Measurements from ENCODE around the gene CHST8.
"Not testable (repeated sequence)": the region's sequence is repeated elsewhere in the genome, so short reads cannot be mapped to it uniquely, and the experiment has no call there.

The CHST8 gene

GRCh38 chr19:33693678-33694077 is 71.9 kb downstream of the CHST8 start:
- DNase-seq: no peak

GRCh38 chr19:33695547-33695946 is 73.8 kb downstream of the CHST8 start:
- DNase-seq: not testable (repeated sequence)

- no peak for DNase-seq
Observed at GRCh38 chr19:33697766-33698165, 76.0 kb downstream of the CHST8 start.

GRCh38 chr19:33698576-33699435 is 77.1 kb downstream of the CHST8 start:
- DNase-seq: no peak

GRCh38 chr19:33699754-33700407 is 78.1 kb downstream of the CHST8 start:
- no peak for DNase-seq

GRCh38 chr19:33700408-33701013 is 78.8 kb downstream of the CHST8 start:
- DNase-seq: no peak

DNA sequence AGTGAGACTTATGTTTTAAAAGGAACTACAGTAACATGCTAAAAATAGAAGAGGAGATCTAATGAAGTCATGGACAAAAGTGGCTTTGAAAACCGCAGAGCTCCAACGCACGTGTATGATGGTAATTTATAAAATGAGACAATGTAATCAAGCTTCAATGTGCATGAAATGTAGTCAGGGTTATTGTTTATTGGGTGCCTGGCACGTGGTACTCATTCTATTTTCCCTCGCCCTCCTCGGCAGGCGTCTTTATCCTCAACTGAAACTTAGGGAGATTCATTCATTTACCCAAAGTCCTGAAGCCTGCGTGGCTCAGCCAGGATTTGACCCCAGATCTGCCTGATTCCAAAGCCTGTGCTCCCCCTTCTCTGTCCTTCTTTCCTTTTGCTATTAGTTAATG is 79.8 kb downstream of the CHST8 start:
- no peak for DNase-seq

DNA sequence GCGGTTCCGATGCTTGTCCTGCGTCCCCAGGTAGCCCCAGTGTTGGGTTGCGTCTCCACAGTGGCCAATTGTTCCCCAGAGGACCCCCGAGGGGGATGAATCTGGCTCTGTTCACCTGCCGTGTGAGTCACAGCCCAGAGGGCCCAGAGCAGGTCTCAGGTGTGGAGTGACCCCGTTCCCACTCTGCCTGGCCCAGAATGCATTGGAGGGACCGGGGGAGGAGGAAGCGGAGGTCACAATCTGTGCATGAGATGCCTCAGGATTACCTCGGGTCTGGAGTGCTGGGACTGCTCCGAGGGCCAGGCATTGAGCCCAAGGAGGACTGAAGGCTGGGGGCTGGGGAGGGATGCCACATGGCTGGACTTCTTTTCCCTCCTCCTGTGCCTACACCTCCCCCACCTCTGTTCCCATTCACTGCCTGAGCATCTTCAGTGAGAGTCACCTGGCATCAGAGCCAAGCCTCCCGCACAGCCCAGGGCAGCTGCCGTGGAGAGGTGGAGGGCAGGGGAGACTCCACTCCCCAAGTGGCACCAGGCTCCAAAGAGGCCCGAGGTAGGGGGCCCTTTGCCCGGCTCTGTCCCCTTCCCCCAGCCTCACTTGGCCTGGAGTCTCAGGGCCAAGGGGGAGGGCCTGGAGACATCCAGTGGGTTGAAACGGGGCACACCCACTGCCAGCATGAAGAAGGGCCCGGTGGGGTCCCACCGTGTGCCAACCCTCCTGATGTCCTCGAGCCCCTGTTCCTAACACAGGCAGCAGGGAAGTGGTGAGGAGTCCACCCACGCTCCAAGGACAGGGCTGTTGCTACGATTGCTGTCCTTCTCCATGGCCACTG is 81.1 kb downstream of the CHST8 start:
- no peak for DNase-seq

GRCh38 chr19:33703438-33703750 is 81.6 kb downstream of the CHST8 start:
- DNase-seq: no peak

GRCh38 chr19:33703821-33704220 is 82.1 kb downstream of the CHST8 start:
- no peak for DNase-seq

DNA sequence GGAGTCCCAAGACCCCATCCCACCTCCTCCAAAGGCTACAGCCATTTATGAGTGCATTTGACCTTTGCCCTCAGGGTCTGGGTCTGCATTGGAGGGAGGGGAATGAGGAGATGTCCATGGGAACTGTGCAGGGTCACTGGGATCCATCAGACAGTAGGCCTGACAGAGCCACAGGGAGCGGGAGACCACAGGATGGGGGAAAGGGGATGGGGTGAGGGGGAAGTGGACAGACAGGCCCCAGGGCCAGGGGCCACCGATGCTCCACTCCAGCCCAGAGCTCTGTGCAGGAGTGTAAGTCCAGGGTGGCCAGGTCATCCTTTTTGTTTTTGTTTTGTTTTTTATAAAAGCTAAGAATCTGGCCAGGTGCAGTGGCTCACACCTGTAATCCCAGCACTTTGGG is 82.5 kb downstream of the CHST8 start:
- no peak for DNase-seq

DNA sequence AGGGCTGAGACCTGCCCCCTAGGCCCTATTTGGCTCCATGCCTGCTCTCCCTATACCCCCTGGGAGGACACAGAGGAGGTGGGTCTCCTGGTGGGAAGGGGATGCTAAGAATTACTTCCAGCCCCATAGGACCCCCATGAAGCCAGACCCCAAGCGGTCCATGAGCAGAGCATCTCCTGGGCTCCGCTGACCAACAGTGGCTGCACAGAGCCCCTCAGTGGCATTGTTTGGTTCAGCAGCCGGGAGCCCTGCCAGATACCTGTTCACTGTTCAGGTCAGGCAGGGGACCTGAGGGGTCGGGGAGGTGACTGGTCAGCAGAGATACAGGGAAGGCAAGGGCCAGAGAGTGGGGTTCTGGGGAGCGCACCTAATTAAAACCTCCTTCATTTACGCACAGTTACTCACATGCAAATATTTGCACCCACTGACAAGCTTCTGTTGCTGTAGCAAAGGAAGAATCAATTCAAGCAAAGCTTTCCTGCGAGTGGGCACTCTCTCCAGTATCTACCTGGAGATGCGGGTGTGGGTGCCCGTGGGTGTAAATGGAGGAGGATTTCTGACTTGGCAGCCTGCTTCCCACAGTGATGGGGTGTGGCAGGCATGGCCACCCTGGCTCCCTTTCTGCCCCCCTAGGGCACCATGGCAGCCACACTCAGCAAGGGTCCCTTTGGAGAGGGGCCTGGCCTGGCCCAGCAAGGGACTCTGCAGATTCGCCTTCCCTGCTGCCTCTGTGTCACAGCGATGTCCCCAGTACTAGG is 83.5 kb downstream of the CHST8 start:
- DNase-seq: no peak

GRCh38 chr19:33705860-33706259 is 84.1 kb downstream of the CHST8 start:
- DNase-seq: no peak

GRCh38 chr19:33706631-33707030 is 84.9 kb downstream of the CHST8 start:
- DNase-seq: no peak

DNA sequence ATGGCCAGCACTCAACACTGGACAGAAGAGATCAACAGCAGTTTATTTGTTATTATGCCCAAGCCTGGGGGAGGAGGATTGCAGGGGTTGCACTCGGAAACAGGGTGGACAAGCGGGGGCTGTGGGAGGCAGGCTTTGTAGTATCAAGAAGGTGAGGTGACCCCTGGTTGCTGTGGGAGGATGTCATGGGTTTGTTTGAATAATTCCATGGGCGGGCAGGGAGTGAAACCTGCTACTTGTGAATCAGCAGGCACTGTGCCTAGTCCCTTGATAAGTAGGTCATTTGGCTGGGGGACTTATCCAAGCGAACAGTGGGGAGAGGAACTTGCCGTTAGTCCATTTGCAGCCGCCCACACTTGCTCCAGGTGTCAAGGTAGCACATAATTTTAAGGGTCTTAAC is 90.5 kb downstream of the CHST8 start:
- DNase-seq: no peak

DNA sequence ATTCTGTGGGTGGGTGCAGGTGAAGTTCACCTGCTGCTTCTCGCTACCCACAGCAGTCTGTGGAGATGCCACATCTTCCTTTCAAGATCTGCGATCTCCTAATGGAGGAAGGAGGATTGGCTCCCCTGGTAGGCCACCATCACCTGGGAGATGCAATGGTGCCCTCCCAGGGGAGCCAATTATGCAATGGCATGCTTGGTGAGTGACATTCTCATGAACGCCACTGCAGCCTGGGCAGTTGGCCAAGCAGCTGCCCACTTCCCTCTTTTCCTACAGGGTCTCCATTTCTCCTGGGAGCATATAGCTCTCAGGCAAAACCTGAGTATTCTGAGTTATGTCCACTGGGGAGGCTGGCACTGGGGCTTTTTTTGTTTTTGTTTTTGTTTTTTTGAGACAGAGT is 91.4 kb downstream of the CHST8 start:
- no peak for DNase-seq

DNA sequence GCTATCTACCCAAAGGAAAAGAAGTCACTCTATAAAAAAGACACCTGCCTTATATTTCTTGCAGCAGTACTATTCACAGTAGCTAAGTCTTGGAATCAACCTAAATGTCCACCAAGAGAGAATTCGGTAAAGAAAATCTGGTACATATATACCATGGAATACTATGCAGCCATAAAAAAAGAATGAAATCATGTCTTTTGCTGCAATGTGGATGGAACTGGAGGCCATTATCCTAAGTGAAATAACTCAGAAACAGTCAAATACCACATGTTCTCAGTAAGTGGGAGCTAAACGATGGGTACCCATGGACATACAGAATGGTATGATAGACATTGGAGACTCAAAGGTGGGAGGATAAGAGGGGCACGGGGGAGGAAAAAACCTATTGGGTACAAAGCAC is 92.4 kb downstream of the CHST8 start:
- no peak for DNase-seq

- DNase-seq: no peak
Observed at GRCh38 chr19:33715462-33715861, 93.7 kb downstream of the CHST8 start.

- no peak for DNase-seq
Observed at GRCh38 chr19:33717878-33718277, 96.1 kb downstream of the CHST8 start.

DNA sequence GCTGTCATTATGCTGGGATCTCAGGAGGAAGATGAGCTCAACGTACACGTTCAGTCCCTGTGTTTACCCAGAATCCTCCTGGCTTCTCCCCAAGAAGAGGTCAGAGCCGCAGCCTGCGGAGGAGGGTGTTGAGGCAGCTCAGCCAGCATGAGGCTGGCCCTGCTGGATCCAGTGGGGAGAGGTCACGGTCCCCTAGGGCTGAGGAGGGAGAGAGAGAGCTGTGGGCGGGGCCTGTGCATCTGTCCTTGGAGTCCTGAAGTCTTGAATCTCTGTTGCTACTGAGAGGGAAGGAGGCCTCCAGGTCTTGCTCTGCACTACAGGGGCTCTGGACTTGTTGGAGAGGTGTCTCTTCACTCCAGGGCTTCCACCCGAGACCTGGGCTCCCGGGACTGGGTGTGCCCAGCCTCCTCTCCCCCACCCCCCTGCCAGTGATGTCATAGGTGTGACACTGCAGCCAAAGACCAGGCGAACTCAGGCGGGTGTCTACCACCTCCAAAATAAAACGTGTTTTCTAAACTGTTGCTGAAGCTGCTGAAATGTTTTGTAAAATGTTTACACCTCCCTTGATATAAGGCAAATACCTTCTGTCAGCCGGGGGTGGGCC is 97.0 kb downstream of the CHST8 start:
- DNase-seq: no peak

DNA sequence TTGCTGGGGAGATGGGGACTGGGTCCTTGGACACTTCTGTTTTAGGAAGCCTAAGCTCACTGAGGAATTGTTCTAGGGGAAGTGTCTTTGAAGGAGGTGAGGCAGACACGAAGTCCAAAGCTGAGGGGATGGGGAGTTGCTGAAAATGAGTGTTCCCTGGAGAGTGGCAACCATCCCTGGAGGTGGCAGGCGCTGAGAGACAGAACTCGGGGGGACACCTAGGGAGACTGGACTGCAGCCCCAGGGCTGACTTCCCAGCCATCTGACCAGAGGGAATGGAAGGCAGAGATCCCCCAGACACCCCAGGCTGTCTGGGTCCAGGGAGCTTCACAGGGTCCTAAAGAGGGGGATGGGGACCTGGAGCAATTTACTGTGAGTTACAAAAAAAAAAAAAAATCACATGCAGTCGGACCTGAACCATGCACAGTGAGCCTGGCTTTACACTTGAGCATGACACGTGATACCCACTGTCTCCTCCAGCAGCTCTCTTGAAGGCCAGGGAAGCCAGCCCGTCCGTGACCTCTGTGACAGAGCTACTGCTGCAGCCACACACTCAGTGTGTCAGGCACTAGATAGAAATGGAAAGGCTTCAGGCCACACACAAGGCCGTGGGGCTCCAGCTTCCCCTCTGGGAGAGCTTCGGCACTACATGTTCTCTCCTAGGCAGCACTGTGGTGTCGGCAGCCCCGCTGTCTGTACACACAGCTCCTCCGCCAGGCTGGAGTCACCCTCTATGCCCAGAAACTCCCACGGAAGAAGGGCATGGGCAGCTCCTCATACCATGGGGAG is 97.8 kb downstream of the CHST8 start:
- no peak for DNase-seq

Data from activated CD4-positive, alpha-beta T cell treated with anti-CD3 and anti-CD28 coated beads, Interleukin-2, Interleukin-6, amounts not matched to agents 100 ng/mL and 50 ng/mL, durations not matched to agents 16 hours and 8 hours (primary cell).